HG02943 (cell line): ENCODE data around the gene ZNF850.

Experiments used
- ATAC-seq: cut with Tn5 transposase; IDR thresholded peaks from one replicate; pipeline ENCODE4 v1.9.1; 2021; ENCODE audit warnings: mild to moderate bottlenecking, low read depth, moderate library complexity; ENCODE audit not compliant: unreplicated experiment

ZNF850 gene

DNA sequence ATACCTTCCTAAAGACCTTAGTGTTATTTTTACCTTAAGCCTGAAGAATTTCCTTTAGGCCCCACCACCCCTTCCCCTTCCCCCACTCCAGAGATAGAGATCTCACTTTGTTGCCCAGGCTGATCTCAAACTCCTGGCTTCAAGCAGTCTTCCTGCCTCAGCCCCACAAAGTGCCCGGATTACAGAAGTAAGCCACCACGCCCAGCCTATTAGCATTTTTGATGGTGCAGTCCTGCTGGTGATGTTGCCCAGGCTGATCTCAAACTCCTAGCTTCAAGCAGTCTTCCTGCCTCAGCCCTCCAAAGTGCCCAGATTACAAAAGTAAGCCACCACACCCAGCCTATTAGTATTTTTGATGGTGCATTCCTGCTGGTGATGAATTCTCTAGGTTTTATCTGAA, 63.2 kb downstream of the ZNF850 start:
- ATAC-seq = no peak

DNA sequence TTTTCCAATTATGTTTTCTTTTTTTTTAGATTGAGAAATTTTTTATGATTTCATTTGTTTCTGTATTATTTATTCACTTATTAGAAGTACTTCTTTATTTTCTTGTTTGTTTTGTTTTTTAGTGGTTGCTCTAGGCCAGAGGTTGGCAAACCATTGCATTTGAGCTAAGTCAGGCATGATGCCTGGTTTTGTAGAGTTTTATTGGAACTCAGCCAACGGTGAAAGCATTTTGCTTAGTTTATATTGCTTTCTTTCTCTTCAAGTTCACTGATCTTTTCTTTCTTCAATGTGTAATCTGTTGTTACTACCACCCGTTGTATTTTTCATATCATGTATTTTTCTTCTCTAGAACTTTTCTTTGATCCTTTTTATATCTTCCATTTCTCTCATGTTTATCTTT, 65.5 kb downstream of the ZNF850 start:
- ATAC-seq = no peak

DNA sequence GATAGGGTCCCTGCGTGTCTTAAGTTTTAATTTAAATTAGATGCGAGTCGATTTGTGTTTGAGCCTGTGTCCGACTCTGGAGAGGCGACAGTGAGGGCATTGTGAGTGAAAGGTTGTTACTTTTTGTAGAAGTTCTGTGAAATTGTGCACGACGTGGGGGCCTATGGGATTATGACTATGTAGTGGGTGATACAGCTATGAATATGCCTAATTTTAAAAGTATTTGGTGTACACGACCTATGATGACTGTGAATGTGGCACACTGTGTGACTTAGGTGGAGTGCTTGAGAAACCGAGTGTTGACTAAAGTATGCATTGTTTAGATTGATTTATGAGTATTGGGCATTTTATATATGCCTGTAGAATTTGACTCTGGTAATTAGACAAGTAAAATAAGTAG, 84.5 kb downstream of the ZNF850 start:
- ATAC-seq = no peak

DNA sequence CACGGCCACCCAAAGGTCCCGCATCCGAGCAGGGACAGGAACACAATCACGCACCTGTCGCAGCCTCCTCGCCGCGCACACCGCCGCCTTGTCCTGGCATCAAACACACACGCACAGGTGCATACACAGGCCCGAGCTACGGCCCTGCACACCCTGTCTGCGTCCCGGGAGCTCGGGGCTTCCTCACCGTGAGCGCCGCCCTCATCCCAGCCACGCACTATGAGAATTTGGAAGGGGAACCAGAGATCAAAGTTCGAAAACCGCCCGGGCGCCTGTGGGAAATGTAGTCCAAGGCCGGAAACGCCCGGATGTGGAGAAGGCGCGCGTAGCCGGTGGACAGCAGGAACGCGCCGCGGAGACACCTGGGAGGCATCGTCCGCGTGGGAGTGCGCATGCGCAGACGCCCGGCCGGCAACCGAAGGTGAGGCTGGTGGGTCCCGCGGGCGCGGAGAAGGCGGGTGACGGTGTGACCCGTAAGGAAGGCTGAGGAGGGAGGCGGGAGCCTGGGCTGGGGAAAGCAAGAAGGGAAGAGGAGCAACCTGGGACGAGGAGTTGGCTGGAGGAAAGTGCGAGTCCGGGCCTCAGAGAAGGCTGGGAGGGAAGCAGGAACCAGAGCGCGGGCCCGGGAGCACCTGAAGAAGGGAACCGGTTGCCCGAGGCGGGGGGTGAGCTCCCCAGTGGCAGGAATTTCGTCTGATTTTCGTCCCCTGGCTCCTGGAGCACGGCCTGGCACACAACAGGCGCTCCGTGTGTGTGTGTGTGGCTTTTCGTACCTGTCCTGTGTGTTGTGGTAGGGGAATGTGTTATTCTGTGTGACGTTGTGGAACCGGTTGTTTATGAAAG, 85.2 kb downstream of the ZNF850 start, which contains the start of gene ZNF567:
TSS of gene ZNF567 (plus strand) at position 399 of the 843 bp plus-strand sequence. CDS start 7,256 bp downstream, outside the sequence.
- peak; percentile 89 for ATAC-seq

DNA sequence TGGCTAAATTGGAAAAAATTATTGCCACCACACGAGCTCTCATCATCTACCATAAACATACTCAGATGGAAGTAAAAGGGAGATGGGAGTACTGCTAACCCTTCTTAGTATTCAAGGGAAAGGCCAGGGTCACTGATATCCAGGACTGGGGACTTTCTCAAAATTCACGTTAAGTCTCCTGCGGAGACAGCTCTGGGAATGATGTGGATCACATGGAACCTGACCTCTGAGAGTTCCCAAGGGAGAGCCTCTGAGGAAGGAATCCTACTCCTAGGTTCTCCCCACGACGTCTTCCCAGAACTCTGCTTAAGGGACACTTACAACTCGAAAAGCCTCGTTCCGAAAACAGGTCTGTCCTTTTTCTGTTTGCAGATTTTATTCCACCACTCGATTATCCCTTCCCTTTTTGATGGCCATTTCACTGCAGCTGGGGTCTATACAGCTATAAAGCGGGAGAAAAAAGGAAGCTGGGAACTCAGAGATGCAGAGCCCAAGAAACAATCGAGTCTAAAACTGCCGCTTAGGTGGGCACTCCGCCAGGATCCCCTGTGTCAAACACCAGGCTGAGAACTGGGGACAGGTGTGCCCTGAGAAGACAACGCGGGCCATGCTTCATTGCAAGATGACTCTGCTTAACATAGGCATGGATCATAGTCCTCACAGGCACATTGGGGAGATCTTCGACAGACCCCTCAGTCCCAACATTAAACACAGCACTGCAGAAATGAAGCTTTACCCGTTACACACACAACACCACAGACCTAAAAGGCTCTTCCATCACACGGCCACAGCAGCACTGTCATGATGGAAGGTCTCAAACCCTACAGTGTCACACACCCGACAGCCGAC, 86.0 kb downstream of the ZNF850 start:
- no peak for ATAC-seq

DNA sequence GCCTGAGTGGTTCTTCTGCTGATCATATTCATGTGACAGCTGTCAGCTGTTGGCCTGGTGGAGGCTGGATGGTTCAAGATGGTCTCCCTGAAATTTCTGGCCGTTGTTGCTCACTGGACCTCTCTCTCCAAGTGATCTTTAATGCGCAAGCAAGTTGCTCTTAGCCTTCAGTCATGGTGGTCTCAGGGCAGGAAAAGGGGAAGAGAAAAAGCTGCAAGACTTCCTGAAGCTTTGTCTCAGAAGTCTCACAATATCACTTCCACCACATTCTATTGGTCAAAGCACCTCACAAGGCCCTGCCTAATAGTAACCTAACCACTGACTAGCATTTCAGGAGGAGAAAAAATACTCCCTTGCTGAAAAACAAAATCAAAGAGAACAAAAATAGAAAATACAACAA, 86.8 kb downstream of the ZNF850 start:
- ATAC-seq = no peak

DNA sequence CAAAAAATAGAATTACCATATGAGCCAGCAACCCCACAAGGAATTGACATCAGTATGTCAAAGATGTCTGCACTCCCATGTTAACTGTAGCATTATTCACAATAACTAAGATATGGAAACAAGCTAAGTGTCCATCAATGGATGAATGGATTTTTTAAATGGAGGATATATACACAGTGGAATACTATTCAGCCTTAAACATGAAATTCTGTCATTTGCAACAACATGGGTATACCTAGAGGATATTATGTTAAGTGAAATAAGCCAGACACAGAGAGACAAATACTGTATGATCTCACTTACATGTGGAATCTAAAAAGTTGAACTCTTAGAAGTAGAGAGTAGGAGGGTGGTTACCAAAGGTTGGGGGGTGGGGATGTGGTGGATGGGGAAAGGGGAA, 93.2 kb downstream of the ZNF850 start:
- no peak for ATAC-seq

DNA sequence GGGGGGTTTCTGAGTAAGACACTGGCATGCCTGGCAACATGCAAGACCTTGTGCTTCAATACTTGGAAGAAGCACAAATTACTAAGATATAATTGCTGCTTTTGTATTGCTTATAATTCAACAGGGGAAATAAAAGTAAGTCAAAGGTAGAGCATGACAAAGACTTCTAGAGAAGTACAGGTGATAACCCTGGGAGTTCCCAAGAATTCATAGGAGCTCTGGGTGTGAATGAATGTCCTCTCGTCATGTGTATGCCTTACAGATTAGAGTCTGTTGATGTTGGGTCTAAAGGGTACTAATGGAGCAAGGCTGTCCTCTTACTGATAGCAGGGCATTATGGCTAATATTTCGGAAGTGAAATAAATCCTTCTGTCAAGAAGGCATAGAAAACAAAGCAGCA, 98.4 kb downstream of the ZNF850 start:
- ATAC-seq = no peak

DNA sequence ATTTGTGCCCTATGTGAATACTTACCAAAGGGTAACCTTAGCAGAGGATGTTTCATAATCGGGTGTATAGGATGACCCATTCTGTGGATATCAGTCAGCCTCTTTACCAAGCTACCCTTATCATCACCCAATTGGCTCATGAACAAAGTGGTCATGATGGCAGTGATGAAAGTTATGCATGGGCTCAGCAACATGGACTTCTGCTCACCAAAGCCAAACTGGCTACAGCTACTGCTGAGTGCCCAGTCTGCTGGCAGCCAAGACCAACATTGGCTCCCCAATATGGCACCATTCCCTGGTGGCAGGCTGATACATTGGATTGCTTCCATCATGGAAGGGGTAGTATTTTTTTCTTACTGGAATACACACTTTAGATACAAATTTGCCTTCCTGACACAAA, 100.2 kb downstream of the ZNF850 start:
- ATAC-seq = no peak

DNA sequence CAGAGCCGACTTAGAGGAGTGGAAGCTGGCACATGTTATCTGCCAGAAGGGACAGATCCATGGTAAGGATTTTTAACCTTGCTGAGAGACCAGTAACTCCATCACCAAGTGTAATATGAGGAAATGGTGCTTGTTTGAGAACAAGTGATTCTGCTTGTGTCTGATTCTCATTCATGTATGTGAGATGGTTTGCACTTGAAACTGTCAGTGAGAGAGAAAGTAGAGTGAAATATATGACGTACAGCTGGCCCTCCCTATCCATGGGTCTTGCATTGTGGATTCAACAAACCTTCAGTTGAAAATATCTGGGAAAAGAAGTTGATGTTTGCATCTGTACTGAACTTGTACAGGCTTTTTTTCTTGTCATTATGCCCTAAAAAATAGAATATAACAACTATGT, 104.0 kb downstream of the ZNF850 start:
- ATAC-seq = no peak

DNA sequence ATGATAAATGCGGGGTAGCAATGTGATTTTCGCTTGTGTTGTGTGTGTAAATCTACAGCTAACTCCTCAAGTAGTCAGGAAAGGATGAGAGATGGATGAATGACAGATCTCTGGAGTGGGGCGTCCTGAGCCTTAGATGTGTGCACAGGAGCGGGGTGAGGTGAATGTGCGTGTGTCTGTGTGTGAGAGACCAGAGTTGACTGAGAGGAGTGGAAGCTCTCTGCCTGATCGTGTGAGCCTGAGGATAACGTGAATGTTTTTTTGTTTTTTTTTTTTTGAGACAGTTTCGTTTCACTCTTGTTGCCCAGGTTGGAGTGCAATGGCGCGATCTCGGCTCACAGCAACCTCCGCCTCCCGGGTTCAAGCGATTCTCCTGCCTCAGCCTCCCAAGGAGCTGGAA, 106.8 kb downstream of the ZNF850 start:
- no peak for ATAC-seq
